Activated CD4-positive, alpha-beta T cell treated with anti-CD3 and anti-CD28 coated beads, Interleukin-2, amount 50 U/mL, for 16 hours (primary cell): ENCODE measurements around the gene OR52E8.

Source experiments
- DNase-seq: peaks from one replicate; pipeline ENCODE4 v3.0.0-alpha.2; 2020

OR52E8 gene

DNA sequence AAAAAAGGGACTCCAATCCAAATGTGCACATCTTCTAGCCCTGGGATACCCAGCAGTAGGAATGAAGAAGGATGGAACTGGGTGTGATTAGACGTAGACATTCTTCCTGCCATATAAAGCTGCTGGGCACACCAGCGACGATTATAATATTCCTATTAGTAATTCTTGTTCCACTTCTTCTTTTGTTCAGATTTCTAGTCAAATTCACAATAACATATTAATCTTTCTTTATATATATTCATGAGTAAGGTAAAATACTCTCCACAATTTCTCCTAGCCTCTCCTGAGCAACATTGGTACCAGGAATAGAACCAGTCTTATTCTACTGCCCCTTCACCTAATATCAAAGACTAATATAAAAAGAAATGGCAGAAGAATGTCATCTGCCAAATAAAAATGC lies at the start of gene OR52E8:
OR52E8 (minus strand) TSS at position 101 of the 400 bp plus-strand sequence; CDS start at position 101, 0 bp downstream.
- no peak for DNase-seq

DNA sequence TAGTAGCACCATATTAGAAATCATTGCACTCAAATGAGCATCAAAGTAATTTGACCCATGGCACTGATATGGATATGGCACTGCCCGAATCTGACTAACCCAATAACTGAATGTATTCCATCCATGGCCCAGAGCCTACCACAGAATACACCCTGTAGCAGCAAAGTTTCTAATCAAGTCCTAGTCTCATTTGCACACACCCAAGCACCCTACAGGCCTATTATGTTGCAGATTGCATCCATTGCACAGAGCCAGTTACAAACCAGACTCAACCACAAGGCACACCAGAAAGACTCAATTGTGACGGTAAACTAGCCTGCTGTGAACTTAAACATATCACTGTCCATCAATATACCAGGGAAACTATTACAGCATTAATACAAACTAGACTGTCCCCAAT lies 42.0 kb upstream of the OR52E8 start:
- no peak for DNase-seq

DNA sequence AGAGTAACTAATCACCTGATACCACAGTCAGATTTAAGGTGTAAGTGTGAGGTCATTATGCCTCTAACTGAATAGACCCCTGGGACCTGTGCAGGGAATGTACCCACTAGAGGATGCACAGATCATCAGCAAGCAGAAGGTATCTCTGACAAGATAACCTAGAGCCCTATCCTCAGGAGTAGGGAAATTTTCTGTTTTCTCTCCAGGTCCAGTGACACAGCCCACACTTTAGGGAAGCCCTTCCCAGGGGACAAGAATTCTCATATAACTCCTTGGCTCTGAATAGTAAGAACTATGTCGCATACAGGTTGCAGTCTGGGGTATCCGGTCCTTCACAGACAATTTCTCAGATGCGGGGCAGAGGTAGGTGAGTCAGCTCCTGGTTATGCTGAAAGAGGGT lies 35.4 kb upstream of the OR52E8 start, which contains the start of gene OR52E5:
OR52E5 (plus strand) TSS at position 301 of the 400 bp plus-strand sequence. CDS start 7,569 bp downstream, outside the sequence.
- DNase-seq, result no peak

DNA sequence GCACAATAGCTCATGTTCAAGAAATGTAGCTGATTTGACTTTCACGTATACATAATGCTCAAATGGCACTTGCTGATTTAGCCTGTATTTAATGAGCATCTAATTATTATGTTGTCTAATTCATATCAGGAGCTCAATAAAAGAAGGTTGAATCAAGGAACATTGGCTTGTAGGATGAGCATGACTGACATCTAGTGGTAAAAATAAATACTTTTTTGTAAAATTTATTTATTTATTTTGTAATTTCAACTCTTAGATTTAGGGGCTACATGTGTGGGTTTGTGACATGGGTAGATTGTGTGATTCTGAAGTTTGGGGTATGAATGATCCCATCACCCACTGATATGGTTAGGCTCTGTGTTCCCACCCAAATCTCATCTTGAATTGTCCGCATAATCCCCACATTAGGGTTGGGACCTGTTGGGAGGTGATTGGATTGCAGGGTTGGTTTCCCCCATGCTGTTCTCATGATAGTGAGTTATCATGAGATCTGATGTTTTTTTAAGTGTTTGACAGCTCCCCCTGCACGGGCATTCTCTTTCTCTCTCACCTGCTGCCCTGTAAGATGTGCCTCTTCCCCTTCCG lies 33.8 kb upstream of the OR52E8 start:
- no peak for DNase-seq

DNA sequence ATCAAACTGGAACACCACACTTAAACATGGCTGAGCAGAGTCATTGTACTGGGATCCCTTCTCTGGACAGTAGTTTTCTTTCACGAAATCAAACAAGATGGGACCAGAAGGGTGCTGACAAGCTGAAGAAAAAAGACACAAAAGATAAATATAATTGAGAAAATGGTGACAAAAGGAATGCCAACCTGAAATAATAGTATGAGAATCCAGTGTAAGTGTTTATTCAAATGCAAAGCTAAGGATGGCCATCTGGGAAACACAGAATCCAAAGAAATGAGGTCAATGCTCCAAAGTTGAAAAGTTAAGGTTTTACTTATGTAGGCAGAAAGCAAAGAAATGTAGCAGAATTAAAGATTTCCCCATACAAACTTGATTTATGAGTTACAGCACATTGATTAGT lies 30.2 kb upstream of the OR52E8 start:
- no peak for DNase-seq

DNA sequence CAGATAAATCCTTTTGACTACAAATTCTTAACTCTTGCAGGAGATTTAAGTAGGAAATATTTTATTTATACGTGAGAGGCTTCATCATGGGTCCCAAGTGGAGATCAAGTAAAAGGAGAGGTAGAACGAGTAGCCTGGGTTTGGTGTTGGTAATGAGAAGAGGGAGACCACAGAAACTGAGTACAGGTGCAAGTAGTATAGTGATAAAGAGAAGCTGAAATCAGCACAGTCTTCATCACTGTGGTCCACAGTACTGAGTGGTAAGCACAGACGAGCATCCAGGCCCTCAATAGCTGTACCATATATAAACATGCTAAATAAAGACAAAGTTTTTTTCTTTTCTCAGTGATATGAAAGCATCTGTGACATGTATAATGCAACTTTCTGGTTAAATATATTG lies 29.7 kb upstream of the OR52E8 start:
- DNase-seq, result no peak

DNA sequence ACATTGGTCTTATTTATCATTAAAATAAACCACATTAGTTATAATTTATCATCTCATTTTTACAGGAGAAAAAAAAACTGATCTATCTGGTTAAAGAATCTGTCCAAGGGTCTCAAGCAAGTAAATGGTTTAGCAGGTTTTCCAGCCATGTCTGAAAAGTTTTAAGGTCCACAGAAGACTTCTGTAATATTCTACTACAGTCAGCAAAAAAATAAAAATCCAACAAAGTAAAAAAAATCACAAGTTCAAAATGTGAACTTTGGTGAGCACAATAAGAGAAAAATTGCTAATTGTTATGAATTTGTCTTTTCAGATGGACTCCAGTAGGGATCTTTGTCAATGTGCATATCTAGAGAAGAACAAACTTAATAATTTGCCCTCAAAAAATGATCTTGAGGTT lies 24.3 kb upstream of the OR52E8 start:
- no peak for DNase-seq

DNA sequence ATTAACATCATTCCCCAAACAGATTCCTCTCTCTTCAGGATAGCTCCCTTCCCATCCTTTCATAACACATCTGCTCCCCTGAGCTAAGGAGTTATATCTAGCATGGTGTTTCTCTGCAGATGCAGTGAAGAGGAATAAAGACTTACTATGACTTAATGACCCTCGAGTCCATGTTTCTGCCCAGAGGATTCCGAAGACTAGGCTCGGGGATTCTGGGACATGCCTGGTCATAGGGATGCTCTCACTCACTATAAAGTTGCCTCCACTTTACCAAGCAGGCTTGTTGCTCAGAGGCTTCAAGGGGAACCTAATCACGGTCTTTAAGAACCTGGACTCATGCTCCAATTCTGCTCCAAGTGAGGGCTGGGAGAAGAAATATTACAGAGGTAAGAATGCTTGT lies 22.8 kb upstream of the OR52E8 start, which contains the start of gene OR52E4:
OR52E4 (plus strand) TSS at position 301 of the 400 bp plus-strand sequence. CDS start 3,664 bp downstream, outside the sequence.
- no peak for DNase-seq

DNA sequence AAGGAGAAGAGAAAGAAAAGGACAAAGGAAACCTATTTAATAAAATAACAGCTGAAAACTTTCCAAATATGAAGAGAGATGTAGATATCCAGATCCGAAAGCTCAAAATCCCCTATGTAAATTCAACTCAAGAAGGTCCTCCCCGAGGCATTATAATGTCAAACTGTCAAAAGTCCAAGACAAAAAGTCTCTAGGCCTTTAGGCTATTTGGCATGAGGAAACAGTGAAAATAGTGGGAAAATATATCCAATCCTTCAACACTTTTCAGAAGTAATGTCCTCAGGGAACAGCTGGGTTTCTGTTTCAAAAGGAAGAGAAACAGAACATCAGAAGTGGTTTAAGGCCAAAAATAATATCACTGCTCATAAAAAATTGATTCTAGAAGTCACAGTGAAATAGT lies 21.1 kb upstream of the OR52E8 start:
- no peak for DNase-seq

DNA sequence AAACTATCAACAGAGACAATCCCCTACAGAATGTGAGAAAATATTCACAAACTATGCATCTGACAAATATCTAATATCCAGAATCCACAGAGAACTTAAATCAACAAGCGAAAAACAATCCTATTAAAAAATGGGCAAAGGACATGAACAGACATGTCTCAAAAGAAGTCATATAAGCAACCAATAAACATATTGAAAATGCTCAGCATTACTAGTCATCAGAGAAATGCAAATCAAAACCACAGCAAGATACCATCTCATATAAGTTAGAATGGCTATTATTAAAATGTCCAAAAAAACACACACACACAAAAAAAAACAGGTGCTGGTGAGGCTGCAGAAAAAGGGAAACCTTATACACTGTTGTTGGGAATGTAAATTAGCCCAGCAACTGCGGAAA lies 8.3 kb upstream of the OR52E8 start:
- no peak for DNase-seq

DNA sequence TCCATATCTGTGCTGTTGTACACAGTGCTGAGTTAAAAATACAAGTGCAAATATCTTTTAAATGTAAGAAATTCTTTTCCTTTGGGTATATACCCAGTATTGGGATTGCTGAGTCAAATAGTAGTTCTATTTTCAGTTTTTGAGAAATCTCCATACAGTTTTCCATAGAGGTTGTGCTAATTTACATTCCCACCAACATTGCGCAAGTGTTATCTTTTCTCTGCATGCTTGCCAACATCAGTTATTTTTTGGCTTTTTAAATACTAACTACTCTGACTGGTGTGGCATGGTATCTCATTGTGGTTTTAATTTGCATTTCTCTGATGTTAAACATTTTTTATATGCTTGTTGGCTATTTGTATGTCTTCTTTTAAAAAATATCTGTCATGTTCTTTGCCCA lies 6.5 kb downstream of the OR52E8 start:
- DNase-seq, result no peak

DNA sequence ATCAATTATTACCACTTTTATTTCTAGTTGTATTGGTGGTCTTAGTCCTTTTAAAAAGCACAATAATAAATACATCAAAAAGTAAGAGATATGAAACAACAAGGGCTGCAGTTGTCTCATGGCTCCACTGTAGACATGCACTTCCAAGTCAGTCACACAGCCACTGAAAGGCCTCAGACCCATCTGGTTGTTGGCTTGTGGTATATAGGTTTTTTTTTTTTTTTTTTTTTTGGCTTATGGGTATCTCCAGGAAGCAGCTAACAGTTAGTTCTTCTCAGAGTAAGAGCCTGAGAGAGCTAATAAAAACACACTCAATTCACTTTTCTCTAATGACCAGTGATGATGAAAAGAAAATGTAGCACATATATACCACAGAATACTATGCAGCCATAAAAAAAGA lies 9.8 kb downstream of the OR52E8 start:
- no peak for DNase-seq

DNA sequence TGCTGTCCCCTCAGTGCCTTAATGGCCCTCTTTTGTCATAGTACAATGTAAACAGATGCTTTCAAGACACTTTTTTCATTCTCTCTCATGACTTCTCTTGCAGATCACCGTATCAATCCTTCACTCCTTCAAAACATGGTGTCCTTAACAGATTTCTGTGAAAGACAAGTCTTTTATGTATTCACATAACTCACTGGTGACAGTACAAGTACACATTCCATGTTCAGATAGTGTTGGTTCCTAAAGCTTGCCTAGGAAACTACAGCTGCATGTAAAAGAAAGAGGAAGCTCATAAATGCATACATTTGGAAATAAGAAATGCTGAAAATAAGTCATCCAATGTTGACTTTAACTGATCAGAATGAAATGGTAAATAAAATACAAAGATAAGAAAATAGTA lies 10.8 kb downstream of the OR52E8 start:
- no peak for DNase-seq

DNA sequence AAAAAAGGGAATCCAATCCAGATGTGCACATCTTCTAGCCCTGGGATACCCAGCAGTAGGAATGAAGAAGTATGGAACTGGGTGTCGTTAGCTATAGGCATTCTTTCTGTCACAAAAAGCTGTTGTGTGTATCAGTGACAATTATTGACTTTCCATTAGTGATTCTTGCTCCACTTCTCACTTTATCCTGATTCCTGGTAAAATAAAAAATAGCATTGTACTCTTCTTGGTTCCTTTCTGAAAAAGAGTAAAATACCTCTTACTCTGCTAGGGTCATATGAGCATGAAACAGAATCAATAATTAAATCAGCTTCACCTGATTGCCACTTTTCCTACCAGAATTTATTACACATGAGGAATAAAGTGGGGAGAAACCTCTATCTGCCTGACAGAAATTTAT lies 15.7 kb downstream of the OR52E8 start, which contains the start of gene OR52E6:
OR52E6 (minus strand) TSS at position 101 of the 400 bp plus-strand sequence; CDS start at position 101, 0 bp downstream.
- no peak for DNase-seq

DNA sequence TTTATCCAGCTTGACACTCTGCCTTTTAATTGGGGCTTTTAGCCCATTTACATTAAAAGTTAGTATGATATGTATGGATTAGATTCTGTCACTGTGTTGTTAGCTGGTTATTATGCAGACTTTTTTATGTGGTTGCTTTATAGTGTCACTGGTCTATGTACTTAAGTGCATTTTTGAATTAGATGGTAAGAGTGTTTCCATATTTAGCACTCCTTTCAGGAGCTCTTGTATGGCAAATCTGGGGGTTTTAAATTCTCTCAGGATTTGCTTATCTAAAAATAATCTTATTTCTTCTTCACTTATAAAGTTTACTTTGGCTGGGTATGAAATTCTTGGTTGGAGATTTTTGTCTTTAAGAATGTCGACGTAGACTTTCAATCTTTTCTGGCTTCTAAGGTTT lies 19.8 kb downstream of the OR52E8 start:
- no peak for DNase-seq

DNA sequence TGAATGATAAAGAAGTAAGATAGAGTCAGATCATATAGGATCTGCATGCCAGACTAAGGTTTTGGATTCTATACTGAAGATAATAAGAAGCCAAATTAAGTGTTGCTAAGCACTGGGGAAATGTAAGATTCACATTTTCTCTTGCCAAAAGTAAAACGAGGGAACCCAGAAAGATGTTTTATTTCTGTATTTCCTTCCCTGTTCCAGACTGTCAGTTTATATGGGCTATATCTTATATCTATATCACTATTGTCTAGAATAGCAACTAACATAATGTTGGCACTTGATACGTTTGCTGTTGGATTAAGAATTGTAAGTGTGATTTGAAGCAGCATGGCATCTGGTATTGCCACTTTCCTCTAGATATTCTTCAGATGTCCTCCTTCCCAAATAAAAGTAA lies 24.0 kb downstream of the OR52E8 start:
- DNase-seq, result no peak

DNA sequence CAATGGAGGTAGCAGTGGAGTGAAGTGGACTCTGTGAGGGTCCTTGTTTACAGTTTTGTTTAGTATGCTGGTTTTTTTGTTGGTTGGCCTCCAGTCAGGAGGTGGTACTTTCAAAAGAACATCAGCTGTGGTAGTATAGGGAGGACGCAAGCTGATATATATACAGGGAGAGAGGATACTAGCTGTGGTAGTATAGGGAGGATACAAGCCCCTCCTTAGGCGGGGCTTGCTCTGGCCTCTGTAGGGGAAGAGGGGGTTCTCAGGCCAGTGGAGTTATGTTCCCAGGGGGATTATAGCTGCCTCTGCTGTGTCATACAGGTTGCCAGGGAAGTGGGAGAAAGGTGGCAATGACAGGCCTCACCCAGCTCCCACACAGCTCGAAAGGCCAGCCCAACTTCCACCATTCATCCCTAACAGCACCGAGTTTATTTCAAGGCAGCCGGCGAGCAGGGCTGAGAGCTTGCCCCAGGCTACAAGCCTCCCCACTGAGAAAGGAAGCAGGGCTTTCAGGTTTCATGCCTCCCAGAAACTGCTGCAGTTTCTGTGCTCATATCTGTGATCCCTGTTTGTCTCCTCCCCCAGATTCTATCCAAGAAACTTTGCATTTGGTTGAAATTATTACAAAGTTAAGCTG lies 26.2 kb downstream of the OR52E8 start:
- no peak for DNase-seq

DNA sequence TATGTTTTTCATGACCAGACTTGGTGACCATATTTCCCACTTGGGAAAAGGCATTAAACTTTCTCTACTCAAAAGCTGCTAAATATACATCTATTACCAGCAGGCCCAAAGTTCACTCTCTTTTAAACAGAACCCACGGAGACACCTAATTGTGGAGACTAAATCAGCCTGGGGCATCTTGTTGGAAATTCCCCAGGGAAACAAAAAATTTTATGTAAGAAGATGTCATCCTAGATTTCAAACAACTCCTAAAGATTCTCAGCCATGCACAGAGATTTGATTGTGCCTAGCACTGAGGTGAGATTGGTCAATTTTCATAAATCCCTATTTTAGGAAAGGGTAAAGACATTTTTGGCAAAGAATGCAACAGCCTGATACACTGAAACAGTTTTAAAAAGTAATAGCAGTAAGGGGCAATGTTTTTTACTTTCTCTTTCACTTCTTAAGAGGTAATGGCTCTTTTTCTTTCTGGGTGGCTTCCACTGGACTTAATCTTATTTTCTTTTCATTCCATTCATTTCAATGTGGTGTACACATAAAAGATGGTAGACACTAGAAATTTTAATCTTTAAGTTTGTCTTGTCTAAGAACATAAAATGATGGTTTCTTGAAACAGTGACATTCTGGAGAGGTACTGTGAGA lies 39.1 kb downstream of the OR52E8 start:
- no peak for DNase-seq

DNA sequence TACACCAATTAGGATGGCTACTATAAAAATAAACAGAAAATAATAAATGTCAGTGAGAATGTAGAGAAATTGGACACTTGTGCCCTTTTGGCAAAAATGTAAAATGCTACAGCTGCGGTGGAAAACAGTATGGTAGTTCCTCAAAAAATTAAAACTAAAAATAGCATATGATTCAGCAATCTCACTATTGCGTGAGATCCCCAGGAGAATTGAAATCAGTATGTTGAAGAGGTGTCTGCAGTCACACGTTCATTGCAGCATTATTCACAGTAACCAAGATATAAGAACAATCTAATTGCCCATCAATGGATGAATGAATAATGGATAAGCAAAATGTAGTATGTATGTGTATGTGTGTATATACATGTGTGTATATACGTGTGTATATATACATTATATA lies 42.0 kb downstream of the OR52E8 start:
- DNase-seq, result no peak

DNA sequence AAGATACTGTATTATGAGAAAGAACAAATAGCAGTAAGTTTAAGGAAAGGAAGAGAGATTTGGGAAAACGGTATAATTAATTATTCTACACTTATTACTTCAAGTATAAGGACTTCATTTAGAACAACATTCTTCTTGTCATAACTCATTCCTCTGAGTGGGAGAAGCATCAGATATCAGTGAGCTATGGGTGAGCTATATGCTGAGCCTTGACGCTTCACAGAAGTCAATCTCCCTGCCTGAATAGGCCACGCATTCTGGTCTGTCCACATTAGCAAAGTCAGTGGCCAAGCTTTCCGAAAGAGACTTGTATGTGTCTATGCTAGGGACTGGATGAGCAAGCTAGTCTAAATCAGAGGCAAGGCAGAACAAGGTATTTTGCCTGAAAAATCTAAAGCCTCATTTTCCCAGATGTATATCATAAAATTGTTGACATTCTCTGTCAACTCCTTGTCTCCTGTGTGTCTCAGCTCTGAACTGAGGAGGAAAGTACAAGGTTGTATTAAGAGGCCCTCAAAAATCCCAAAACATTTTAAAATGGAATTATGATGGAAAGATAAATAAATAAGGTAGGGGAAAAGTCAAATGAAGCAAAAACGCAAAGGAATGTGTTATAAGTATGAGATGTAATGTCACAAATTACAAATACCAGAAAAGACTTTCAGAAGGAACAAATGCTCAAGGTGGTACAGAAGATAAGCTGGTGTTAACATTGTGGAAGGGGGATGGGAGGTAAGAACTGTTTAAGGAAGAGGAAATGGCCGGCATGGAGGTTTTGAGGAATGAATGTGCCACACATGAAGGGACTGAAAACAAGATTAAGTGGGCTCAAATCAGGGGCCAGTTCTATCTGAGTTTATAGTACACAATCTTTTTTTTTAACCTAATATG lies 47.3 kb downstream of the OR52E8 start:
- no peak for DNase-seq

DNA sequence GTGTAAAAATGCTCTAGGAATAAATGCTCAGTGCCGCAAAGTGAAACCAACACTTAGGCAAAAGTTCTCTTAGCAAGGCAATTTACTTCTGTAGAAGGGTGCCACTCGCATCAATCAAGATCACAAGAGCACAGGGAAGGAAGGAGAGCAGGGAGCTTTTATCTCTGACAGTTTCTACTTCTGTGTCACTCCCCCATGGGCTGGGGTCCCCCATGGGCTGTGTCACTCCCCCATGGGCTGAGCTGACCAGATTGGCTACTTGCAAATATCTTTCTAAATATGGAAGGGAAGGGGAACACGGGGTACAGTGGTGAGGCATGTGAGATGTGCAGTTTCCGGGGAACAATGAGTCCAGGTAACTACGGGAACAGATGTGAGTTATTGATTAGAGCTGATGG lies 48.4 kb downstream of the OR52E8 start:
- no peak for DNase-seq

DNA sequence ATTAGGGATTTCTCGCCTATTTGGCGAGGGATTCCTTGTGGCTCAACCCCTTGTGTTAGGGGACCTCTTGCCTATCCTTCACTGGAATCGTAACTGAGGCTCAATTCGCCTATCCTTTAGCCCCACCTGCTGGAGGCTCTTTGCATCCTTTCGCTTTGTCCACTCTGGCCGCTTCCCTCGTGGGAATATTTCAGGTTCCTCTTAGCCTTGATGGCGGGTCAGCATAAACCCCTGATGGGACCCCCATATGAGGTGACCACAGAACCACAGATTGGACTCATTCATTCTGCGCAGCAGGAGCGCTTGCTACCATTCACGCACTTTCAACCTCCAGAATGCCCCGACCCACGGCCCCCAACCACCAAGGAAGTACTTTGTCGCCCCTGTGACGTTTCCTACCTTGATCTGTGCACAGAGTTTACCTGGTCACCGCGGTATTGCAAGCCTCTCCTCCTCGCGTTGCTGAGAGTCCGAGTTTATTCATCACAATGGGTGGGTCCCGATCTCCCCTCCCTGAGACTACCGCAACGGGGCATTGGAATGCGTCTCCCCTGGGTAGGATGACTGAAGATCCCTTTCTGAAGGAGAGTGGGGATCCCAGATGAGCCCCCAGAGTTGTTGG lies 48.9 kb downstream of the OR52E8 start, which contains the start of gene OR52N2:
OR52N2 (plus strand) TSS at position 425 of the 622 bp plus-strand sequence. CDS start 11,412 bp downstream, outside the sequence.
- peak; percentile 70 for DNase-seq

DNA sequence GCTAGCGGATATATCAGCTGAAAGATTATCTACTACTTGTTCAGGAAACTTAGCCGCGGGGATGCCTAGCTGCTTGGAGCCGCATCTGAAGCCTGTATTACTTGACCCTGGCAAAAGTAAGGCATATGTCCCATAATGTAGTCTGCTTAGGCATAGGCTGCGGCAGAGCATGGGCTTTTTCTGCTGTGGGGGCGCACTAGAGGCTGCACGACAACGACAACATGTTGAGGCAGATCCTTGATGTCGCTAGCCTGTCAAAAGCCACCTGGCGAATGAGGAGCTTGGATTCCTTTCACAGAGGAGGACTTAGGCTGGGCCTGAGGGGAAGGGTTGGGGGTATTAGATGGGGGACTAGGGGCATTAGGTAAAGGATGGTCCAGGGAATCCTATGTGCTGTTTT lies 49.9 kb downstream of the OR52E8 start:
- DNase-seq, result no peak
